Kidney (tissue), 14 donors: ENCODE data around the gene GSG1L. TPM values are rescaled to one million over a fixed set of nuclear protein-coding genes. Genes with fewer than 3 reads are reported as not detected.

ENCODE experiments used
- DNase-seq, 5 donors: peaks; one replicate each; pipeline ENCODE4 v3.0.0-alpha.2; 2013 to 2020
- FAIRE-seq: peaks from 2 replicates; lab custom pipeline; 2012; peaks lifted over from hg19 to GRCh38; lab: Jason Lieb, UNC
- H3K27ac ChIP-seq, 2 donors: one replicate each; pipeline ENCODE4 v1.7.0; 2013; ENCODE audit warnings: low read depth in 2 of 2, low read length in 2 of 2, inconsistent platforms in 1 of 2
- H3K27me3 ChIP-seq: one replicate; pipeline ENCODE4 v1.7.1; 2013; ENCODE audit warnings: low read length, inconsistent platforms; ENCODE audit not compliant: control insufficient read depth, insufficient read depth
- H3K36me3 ChIP-seq, 3 donors: one replicate each; pipeline versions ENCODE4 v1.7.0 to v1.7.1; 2013; ENCODE audit warnings: low read length in 3 of 3, control low read depth in 1 of 3, inconsistent platforms in 1 of 3; ENCODE audit not compliant: insufficient read depth in 3 of 3, control insufficient read depth in 2 of 3
- H3K4me1 ChIP-seq, 3 donors: one replicate each; pipeline versions ENCODE4 v1.7.0 to v1.7.1; 2013; ENCODE audit warnings: low read length in 3 of 3, inconsistent platforms in 1 of 3, low read depth in 1 of 3; ENCODE audit not compliant: control insufficient read depth in 2 of 3, insufficient read depth in 2 of 3
- H3K4me3 ChIP-seq, 3 donors: one replicate each; pipeline versions ENCODE4 v1.7.0 to v1.8.1; 2013; ENCODE audit warnings: low read length in 3 of 3, control low read depth in 1 of 3, inconsistent platforms in 1 of 3
- H3K9ac ChIP-seq, 3 donors: one replicate each; pipeline versions ENCODE4 v1.7.0 to v1.7.1; 2013; ENCODE audit warnings: low read length in 3 of 3, control low read depth in 1 of 3, inconsistent platforms in 1 of 3
- H3K9me3 ChIP-seq, 3 donors: one replicate each; pipeline versions ENCODE4 v1.7.0 to v1.7.1; 2013; ENCODE audit warnings: low read length in 3 of 3, control low read depth in 1 of 3, inconsistent platforms in 1 of 3; ENCODE audit not compliant: control insufficient read depth in 2 of 3, insufficient read depth in 1 of 3
- intact Hi-C: fragments of 100-400 bp; cut with DNase I; formaldehyde crosslinking; loops from one replicate; pipeline ENCODE4 v1.11.1; 2022
- polyA plus RNA-seq: library from polyadenylated mRNA; stranded (reverse); fragments of 350-450 nt; fragmentation: Illumina TruSeq; extraction: RNeasy Lipid Tissue Mini Kit (QIAGEN cat#74804); gene quantifications from one replicate; pipeline ENCODE4 v1.2.3, GENCODE V29; 2014; ENCODE audit warnings: low read depth, low replicate concordance; ENCODE audit not compliant: insufficient read depth
- total RNA-seq: library from RNA; stranded (reverse); fragmentation: NEBNext Ultra II Directional; extraction: Animal tissue kit (Norgen Biotek cat#: 25700); gene quantifications from one replicate; pipeline ENCODE4 v1.2.1, GENCODE V29; 2021
- TF ChIP-seq, protein P1 (sequence below): IDR thresholded peaks from 3 replicates; pipeline ENCODE4 v1.5.1; 2012; ENCODE audit warnings: mild to moderate bottlenecking, moderate library complexity, borderline replicate concordance; ENCODE audit not compliant: insufficient read depth; ENCODE audit errors: extremely low read depth
- donor health status: control.
- donor health status: control.
- donor health status: control.
- donor health status: control.
- donor health status: control.
- donor health status: DM: yes; HTN: yes; CAD: no.
- donor health status: Normal renal cell carcinoma (clear cell type).

The GSG1L gene
- total and polyA plus RNA-seq, 2 donors from 2014 or later: not detected

- DNase-seq (peak in 4 of 5 donors; percentile 29 to 57 (median 38)), FAIRE-seq (no peak)
- Histone ChIP-seq H3K27ac (no peak overlapping the region), H3K27me3 (no peaks in the 10 kb centered on the region), H3K9me3 (no peaks in the 10 kb centered on the region), H3K4me3 (no peak overlapping the region), H3K36me3 (peaks cover 0 to 8% (median 0%) of the 10 kb centered on the region in 3 donors), H3K9ac (no peak overlapping the region), H3K4me1 (no peaks in the 10 kb centered on the region)
- TF ChIP-seq, protein P1, sequence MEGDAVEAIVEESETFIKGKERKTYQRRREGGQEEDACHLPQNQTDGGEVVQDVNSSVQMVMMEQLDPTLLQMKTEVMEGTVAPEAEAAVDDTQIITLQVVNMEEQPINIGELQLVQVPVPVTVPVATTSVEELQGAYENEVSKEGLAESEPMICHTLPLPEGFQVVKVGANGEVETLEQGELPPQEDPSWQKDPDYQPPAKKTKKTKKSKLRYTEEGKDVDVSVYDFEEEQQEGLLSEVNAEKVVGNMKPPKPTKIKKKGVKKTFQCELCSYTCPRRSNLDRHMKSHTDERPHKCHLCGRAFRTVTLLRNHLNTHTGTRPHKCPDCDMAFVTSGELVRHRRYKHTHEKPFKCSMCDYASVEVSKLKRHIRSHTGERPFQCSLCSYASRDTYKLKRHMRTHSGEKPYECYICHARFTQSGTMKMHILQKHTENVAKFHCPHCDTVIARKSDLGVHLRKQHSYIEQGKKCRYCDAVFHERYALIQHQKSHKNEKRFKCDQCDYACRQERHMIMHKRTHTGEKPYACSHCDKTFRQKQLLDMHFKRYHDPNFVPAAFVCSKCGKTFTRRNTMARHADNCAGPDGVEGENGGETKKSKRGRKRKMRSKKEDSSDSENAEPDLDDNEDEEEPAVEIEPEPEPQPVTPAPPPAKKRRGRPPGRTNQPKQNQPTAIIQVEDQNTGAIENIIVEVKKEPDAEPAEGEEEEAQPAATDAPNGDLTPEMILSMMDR: no peak
- intact Hi-C loops: no loop called here
Measured at GRCh38 chr16:27776556-27777225, 286.8 kb downstream of the GSG1L start.

DNA sequence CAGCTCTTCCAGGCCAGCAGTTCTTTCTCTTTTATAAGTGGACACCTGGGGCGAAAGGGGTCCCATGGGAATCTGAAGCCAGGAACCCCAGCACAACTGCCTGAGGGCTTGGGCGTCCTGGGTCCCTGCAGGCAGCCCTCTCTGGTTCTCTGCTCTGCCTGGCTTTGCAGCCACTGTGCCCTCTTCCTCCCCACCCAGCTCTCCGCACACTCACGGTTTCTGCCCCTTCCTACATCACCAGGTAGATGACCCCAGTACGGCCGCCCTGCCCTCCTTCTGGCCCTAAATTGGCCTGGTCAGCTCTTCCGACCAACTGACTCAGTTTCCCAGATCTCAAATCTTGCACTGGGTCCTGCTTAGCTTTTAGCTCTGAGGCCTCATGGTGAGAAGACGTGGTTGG is 288.3 kb downstream of the GSG1L start:
- TF ChIP-seq, protein P1: no peak
- peaks cover 0 to 12% (median 0%) of the 10 kb centered on the region in 3 donors for H3K36me3 ChIP-seq
- H3K4me1 ChIP-seq: no peaks in the 10 kb centered on the region
- FAIRE-seq (no peak), DNase-seq (peak in 1 of 5 donors; percentile 35)
- no peaks in the 10 kb centered on the region for H3K9me3 ChIP-seq
- no peak overlapping the region for H3K27ac ChIP-seq
- H3K27me3 ChIP-seq: no peaks in the 10 kb centered on the region
- no peak overlapping the region for H3K4me3 ChIP-seq
- intact Hi-C loops: no loop called here
- H3K9ac ChIP-seq: no peak overlapping the region

- no peaks in the 10 kb centered on the region for H3K4me1 ChIP-seq
- H3K9ac ChIP-seq: no peak overlapping the region
- intact Hi-C loops: no loop called here
- no peak overlapping the region for H3K27ac ChIP-seq
- TF ChIP-seq, protein P1: no peak
- DNase-seq (peak in 1 of 5 donors; percentile 39), FAIRE-seq (no peak)
- no peak overlapping the region for H3K4me3 ChIP-seq
- H3K36me3 ChIP-seq: peaks cover 0 to 12% (median 0%) of the 10 kb centered on the region in 3 donors
- H3K27me3 ChIP-seq: no peaks in the 10 kb centered on the region
- no peaks in the 10 kb centered on the region for H3K9me3 ChIP-seq
Measured at GRCh38 chr16:27774779-27775178, 288.7 kb downstream of the GSG1L start.

GRCh38 chr16:27773344-27773743 is 290.2 kb downstream of the GSG1L start:
- Histone ChIP-seq H3K9me3 (no peaks in the 10 kb centered on the region), H3K27ac (no peak overlapping the region), H3K4me1 (no peaks in the 10 kb centered on the region), H3K36me3 (peaks cover 2 to 20% (median 4%) of the 10 kb centered on the region in 3 donors), H3K4me3 (no peak overlapping the region), H3K9ac (no peak overlapping the region), H3K27me3 (no peaks in the 10 kb centered on the region)
- TF ChIP-seq, protein P1: no peak
- intact Hi-C loops: no loop called here
- no peak for FAIRE-seq
- no peak for DNase-seq
